Suppressor macrophage (primary cell): ENCODE measurements around the gene IZUMO3.
"Not testable (repeated sequence)": the region's sequence is repeated elsewhere in the genome, so short reads cannot be mapped to it uniquely, and the experiment has no call there.

Experiments
- DNase-seq, 4 experiments: peaks; one replicate each; pipeline ENCODE4 v3.0.0-alpha.2; 2020 to 2022
- total RNA-seq, 17 experiments: gene quantifications; one replicate each; lab custom pipeline; 2026; ENCODE audit warnings: mixed read lengths in 6 of 17, inconsistent platforms in 3 of 17; lab: John Stamatoyannopoulos, UW

Gene IZUMO3, protein sequence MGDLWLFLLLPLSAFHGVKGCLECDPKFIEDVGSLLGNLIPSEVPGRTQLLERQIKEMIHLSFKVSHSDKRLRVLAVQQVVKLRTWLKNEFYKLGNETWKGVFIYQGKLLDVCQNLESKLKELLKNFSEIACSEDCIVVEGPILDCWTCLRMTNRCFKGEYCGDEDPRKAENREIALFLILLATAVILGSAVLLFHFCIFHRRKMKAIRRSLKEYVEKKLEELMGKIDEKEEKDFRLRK
- total RNA-seq = 0 to 0.44 (median 0) reads per million in 17 experiments

DNA sequence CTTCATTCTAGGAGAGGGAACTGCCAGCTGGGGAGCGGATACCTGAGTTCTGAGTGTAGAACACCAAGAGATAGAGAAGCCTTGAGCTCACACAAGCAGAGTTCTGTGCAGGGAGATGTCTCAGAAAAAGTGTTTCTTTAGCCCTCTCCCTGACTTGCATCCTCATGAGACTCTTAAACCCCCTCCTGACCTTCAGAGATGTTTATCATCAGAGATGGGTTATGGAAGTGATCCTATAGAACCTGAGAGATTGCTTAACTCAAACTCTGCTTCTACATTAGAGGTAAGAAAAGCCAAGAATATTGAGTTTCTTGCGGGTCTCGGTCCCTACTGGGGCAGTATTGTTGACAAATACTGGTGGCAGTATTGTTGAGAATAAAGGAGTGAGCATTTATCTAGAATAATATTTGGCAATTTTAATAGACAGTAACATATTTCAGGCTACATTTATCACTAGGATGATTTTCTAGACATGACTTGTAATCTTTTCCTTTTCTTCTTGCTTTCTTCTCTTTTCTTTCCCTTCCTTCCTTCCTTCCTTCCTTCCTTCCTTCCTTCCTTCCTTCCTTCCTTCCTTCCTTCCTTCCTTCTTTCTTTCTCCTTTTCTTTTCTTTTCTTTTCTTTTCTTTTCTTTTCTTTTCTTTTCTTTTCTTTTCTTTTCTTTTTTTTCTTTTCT, at the start of gene IZUMO3:
Gene IZUMO3, minus strand, starts transcription at position 51 of the 676 bp plus-strand sequence. CDS start 248 bp downstream, outside the sequence.
- no peak for DNase-seq

DNA sequence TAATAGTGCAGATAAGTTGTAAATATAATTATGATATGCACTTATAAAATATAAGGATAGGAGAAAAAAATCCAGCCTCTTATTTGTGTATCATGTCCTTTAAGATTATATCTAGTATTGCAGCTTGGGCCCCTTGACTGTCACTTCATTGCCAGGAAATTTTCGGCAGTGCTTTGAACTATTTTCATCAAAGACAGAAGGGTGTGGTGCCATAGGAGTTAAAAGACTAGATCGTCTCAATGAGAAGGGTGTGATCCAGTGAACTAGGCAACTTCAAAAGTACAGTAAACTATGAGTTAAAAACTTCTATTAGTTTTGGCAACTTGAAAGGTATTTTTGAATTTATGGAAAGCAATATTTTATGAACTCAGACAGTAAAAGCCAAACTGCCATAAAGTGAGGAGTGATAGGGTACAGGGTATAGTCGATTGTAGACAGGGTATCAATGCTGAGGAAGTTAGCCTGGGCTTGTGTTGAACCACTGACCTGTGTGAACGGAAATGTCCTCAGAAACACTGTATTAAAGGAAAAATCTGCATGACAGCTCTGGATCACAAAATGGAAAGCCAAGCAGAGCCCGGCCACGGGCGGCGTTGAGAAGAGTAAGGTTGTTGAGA, 48.6 kb upstream of the IZUMO3 start:
- no peak for DNase-seq

DNA sequence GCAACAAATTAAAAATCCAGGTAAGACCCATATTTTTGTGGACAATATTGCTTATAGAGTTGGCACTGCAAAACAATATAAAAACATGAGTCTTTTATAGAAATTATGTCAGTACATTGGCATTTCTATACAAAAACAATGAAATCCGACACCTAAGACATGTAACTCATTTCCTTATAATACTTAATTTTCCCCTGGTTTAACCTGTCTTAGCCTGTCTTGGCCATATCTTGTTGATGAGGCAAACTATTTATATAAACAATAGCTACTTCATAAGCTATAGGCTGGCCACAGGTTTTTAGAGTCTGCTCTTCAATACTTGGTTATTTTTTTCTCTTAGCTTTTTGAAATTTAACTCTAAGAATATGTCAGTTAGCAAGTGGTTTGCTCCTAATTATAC, 44.7 kb upstream of the IZUMO3 start:
- DNase-seq = no peak

DNA sequence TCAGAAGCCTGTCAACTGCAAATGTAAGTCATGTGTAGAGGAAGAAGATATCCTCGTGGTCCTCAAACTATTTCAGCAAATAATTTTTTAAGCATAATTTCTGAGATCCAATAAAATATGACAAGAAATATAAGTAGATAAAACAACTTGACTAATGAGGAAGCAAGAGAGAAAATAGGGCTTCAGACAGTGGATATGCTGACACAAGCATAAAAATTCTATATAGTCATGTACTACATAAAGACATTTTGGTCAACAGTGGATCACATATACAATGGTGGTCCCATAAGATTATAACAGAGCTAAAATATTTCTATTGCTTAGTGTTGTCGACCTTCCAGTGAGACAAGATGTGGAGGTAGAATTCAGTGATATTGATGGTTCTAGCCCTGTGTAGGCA, 42.2 kb upstream of the IZUMO3 start:
- no peak for DNase-seq

DNA sequence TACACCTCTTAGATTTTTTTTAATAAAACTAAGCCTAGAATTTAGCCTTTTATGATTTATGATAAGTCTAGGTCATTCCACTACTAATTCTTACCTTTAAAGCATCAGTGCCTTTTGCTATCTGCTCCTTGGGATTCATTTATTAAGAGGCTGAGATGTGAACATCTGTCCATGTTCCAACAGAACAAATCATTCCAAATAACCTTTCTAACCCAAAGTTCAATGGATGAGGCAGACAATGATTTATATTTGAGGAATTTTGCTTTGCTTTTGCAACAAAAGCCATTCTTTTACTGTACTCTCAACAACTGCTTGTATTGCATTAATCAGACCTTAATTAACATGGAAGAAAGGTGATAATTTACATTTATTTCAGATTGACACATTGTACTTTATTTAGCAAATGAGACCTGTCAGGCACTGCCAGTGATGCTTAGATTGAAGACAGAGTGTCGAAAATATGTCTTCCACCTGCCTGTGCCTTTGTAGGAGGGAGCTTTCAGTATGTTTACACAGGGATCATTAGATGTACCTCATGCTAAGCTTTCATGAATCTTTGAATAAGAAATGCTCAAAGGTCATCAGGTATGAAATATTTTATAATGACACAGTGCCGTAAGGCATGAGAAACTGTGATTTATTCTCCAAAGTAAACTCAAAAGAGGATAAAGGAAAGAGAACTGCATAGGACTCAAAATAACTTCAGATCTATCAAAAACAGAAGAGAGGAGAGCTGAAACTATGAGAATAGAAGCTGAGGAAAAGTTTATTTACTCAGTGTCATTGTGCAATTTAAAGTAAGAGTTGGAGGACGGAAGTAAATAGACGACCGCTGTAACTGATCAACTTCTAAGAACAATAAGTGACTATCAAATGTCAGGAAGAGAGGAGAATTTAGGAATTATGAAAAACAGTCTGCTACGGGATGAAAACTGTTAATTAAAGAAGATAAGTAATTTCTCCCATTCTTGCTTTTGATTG, 36.7 kb upstream of the IZUMO3 start:
- DNase-seq = no peak

DNA sequence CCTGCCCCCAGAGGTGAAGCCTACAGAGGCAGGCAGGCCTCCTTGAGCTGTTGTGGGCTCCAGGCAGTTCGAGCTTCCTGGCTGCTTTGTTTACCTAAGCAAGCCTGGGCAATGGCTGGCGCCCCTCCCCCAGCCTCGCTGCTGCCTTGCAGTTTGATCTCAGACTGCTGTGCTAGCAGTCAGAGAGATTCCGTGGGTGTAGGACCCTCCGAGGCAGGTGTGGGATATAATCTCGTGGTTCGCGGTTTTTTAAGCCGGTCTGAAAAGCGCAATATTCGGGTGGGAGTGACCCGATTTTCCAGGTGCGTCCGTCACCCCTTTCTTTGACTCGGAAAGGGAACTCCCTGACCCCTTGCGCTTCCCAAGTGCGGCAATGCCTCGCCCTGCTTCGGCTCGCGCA, 34.3 kb upstream of the IZUMO3 start:
- DNase-seq = not testable (repeated sequence)

DNA sequence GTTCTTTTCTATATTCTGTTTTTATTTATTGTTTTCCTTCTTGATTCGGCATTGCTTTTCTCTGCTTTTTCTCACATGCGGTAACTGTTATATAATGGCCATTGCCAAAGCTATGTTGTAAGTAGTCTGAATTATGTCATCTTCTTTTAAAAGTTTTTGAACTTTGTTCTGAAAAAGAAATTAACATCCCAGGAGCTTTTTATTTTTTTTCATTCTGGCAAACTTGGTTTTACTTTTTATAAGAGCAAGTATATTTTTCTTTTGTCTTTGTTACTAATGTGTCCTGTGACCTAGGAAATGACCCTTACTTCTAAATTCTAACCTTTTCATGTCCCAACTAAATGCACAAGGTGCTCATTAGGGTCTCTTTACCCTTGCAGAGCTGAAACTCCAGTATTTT, 26.7 kb upstream of the IZUMO3 start:
- DNase-seq = no peak

DNA sequence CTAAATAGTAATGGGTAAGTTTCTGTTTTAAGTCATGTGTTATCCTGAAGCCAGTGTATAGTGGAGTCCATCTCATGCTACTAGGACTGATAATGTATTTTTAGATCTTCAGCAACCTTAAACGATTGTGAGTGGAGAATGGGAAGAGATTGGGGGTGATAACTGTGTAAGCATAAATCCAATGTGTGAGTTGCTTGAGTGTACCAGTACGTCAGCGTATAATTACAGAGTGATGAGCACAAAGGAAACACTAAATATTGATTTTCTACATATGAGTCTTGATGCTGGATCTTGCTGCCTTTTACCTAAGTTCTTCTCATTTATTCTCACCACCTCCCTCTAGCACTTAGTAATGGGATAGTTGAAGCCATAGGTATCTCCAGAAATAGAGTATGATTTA, 16.3 kb upstream of the IZUMO3 start:
- DNase-seq = no peak

DNA sequence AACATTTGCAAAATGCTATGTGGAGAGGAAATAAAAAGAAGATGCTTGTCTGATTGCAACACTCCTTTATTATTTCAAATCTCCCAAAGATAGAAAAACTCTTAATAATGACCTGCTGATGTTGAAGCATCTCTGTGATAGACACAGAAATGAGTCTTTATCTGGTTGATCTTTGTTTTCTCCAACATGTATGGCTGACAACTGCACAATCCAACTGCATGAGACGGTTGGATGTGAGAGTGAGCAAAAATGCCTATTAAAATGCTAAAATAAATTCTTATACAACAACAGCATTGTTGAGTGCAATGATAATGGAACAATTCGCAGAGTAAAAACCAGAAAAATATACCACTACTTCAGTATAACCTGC, 7.5 kb upstream of the IZUMO3 start:
- DNase-seq = no peak

DNA sequence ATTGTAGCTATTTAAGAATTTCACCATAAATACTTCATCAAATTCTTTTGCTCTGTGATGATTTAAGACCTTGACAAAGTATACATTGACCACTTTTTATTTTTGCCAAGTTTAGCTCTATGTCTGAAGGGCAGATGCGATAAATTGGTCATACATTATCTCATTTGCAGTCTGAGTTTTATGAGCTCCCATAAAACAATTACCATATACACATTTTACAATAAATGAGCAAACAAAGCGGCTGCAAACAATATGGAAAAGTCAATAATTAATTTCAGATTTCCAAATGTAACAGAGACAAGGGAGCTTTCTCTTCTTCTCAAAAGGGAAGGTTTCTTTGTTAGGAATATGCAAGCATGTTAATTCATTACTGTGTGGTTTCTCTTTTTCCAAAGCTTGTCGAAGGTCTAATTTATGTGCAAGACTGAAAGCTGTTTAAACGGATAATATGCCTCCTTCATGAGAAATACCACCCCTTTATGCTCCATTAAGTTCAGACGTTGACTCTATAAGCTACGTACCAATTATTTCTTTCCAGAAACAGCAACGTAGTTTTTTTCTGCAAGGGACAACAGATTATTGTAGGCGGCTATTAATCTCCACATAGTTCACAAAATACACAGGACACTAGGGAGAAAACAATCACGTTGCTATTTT, 7.0 kb upstream of the IZUMO3 start:
- no peak for DNase-seq

DNA sequence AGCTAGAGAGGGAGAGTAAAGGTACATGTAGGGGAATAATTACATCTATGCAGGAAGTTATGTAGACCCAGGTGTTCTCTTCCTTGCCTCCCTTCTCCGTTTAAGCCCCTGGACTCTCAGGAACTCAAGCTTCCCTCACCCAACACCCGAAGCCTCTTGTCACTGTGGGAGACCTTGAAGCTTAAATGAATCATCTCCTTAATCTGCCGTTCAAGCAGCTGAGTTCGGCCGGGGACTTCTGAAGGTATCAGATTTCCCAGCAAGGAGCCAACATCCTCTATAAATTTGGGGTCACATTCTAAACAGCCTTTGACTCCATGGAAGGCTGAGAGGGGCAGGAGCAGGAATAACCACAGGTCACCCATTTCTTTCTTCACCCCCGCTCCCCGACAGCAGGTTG, 412 bp downstream of the IZUMO3 start:
- DNase-seq = no peak

DNA sequence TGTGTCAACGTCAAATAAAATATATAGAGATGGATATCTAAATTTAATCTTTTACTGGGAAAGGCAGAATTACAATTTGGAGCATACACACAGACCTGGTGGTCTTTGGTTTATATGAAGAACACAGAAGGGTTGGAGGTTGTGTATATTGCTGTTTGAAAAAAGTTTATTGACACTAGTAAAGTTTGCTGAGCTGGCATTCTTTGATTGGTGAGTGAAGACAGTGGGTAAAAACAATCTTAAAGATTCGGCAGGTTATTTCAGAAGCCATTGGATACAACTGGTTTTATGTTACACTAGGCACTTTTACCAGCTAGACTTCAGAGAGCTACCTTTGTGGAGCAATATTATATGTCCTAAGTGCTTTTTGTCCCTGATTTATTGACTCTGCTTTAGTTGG, 27.2 kb downstream of the IZUMO3 start:
- no peak for DNase-seq

DNA sequence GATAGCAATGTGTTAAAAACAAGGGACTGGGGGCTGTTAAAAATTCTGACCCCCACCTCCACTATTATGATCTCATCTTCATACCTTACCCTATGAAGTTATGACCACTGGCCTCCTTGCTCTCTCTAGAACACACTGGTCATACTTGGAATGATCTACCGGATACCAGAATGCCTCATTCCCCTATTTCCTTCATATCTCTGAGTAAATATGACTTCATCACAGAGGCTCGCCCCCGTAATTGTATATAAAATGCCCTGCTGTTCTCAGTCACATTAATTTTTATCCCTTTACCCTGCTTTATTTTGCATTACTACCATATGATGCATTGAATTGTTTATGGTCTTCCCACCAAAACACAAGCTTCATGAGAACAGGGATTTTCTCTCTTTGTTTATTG, 29.2 kb downstream of the IZUMO3 start:
- DNase-seq = no peak

DNA sequence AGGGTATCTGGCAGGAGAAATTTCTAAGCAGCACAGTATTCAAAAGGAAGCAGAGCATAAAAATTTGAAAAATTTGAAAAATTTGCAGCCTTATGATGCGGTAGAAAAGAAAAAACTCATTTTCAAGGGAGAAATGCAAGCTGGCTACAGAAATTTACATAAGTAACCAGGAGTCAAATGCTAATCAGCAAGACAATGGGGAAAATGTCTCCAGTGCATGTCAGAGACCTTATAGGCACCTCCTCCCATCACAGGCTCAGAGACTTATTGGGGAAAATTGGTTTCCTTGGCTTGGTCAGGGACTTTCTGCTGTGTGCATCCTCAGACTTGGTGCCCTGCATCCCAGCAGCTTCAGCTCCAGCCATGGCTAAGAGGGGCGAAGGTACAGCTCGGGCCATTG, 35.8 kb downstream of the IZUMO3 start:
- DNase-seq = no peak

DNA sequence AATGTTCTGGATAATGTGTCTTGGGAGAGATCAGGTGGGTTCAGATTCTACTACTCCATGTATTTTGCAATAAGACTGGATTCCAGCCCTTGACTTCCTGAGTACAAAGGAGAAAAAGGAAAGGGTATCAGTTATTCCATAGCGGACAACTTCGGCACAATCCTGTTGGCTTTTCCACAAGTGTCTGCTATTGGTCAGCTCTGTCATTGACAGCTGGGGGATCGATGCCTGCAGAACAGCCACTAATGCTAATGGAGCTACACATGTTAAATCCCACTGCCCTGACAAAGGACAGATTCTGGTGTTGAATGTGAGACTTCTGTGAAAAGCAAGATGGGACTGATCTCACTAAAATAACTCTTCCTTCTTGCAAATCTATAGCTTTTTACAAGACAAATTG, 41.2 kb downstream of the IZUMO3 start:
- DNase-seq = no peak

DNA sequence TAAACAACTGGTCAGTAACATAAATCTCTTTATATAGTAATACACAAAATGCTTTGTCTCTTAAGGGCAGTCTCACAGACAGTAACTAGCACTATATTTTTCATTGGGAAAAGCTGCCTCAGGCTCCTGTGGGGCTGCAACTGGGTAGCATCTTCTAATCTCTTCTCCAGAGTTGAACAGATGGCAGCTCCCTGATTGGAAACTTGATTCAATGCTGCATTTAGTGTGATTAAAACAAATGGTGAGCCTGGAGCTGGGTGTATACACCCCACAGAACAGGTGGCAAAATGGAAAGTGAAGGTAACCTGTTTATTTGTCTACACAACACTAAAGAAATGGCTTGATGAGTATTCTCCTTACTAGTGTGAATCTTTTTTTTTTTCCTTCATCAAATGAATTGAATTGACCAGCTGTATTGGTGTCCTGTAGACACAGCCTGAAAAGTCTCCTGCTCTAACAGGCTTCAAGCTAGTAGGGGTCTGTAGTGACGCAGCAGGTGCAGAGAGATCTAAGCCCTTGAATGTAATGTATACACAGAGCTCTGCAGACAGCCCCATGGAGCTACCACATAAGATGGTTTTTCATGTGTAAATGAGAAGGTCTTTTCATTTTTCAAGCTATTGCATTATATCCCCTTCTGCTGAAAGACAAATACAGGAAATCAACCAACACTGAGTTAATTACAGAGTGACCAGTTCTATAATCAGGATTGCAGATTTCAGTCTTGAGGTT, 43.3 kb downstream of the IZUMO3 start:
- DNase-seq = no peak

DNA sequence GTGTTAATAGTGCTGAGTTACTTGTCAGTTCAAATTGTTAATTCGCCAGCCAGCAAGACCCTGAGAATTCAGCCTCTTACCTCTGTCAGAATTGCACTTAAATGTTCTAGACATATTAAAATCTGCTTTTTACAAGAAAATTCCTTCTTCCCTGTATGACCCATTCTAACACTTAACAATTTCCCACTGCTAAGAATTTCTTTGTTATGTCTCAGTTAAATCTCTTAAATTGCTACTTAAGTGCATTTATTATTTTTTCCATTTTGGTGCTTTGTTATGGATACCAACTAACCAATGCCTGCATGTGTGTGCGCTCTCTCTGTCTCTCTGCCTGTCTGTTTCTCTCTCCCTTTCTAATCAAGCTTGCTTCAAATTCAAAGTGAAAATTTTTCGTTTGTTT, 44.9 kb downstream of the IZUMO3 start:
- no peak for DNase-seq

DNA sequence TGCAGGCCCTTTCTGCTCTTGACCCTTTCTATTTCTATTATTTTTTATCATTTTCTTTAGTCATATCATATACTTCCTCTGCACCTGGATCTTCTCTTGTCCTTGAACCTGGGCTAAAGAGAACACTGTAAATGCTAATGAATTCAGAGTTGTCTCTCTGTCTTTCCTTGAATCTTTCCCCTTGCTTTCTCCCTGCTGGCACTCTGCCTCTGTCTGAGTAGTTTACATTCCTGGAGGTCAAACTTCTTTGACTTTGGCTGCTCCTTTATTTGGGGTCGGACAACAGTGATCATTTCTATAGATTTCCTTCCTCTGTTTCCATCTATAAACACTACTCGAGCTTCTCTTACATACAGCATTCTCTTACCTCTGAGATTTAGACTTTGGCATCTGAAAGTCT, 47.1 kb downstream of the IZUMO3 start:
- DNase-seq = no peak

DNA sequence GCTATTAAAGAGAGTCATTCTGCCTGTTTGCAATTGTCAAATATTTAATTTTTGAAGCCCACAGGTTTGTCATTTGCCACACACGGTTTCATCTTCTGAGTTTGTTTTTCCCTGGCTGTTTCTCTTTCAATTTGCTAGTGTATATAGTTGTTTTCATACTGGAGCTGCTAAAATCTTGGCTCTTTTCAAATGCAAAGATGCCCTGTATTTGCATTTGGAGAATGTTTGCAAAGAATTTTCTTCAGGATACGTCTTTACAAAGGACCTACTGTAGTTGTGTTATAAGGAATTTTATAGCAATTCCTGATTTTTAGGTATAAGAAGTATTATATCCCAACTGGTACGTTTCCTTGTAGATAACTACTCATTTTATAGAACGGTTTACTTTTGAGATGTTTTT, 48.0 kb downstream of the IZUMO3 start:
- DNase-seq = no peak
